IPS-20b (cell line): ENCODE data around the gene HS3ST1.

Experiments
- H3K27ac ChIP-seq: one replicate; pipeline ENCODE4 v1.5.1; 2013; ENCODE audit warnings: low read length
- H3K27me3 ChIP-seq: 2 replicates; pipeline ENCODE4 v1.6.1; 2013; ENCODE audit warnings: mild to moderate bottlenecking, low read length, inconsistent platforms; ENCODE audit not compliant: insufficient read depth
- H3K36me3 ChIP-seq: 2 replicates; pipeline ENCODE4 v1.6.1; 2013; ENCODE audit warnings: low read depth, mild to moderate bottlenecking, inconsistent platforms, low read length, moderate library complexity; ENCODE audit not compliant: insufficient read depth
- H3K4me1 ChIP-seq: 2 replicates; pipeline ENCODE4 v1.6.1; 2013; ENCODE audit warnings: mild to moderate bottlenecking, control low read depth, inconsistent platforms, low read length, moderate library complexity; ENCODE audit not compliant: insufficient read depth
- H3K4me3 ChIP-seq: 2 replicates; pipeline ENCODE4 v1.5.1; 2013; ENCODE audit warnings: mild to moderate bottlenecking, low read length, inconsistent platforms
- H3K9ac ChIP-seq: 2 replicates; pipeline ENCODE4 v1.6.1; 2013; ENCODE audit warnings: low read depth, mild to moderate bottlenecking, inconsistent platforms, low read length, moderate library complexity
- H3K9me3 ChIP-seq: 2 replicates; pipeline ENCODE4 v1.6.1; 2013; ENCODE audit warnings: mild to moderate bottlenecking, low read depth, low read length, inconsistent platforms; ENCODE audit not compliant: insufficient read depth

The HS3ST1 gene

GRCh38 chr4:11354531-11354930, 74.2 kb downstream of the HS3ST1 start:
- peaks cover 6% of the 10 kb centered on the region; the same call in 1 of the 2 replicates for H3K4me1 ChIP-seq
- no peaks in the 10 kb centered on the region for H3K36me3 ChIP-seq
- no peak overlapping the region for H3K9ac ChIP-seq
- H3K4me3 ChIP-seq = no peak overlapping the region
- H3K27ac ChIP-seq = no peak overlapping the region
- peaks cover 5% of the 10 kb centered on the region; the same call in 1 of the 2 replicates for H3K9me3 ChIP-seq
- no peaks in the 10 kb centered on the region for H3K27me3 ChIP-seq

- Histone ChIP-seq H3K9me3 (no peaks in the 10 kb centered on the region), H3K36me3 (no peaks in the 10 kb centered on the region), H3K4me3 (no peak overlapping the region), H3K9ac (no peak overlapping the region), H3K4me1 (no peaks in the 10 kb centered on the region), H3K27me3 (no peaks in the 10 kb centered on the region), H3K27ac (no peak overlapping the region)
Observed at GRCh38 chr4:11348449-11349088, 80.1 kb downstream of the HS3ST1 start.

- Histone ChIP-seq H3K4me3 (no peak overlapping the region), H3K9ac (no peak overlapping the region), H3K9me3 (no peaks in the 10 kb centered on the region), H3K27me3 (no peaks in the 10 kb centered on the region), H3K27ac (no peak overlapping the region), H3K36me3 (no peaks in the 10 kb centered on the region), H3K4me1 (peaks cover 7% of the 10 kb centered on the region; the same call in 1 of the 2 replicates)
Observed at GRCh38 chr4:11344916-11345315, 83.8 kb downstream of the HS3ST1 start.

GRCh38 chr4:11343536-11343935, 85.2 kb downstream of the HS3ST1 start:
- H3K27ac ChIP-seq = no peak overlapping the region

More at GRCh38 chr4:11343536-11343935, 85.2 kb downstream of the HS3ST1 start:
- no peak overlapping the region for H3K9ac ChIP-seq
- peaks cover 7% of the 10 kb centered on the region; the same call in 1 of the 2 replicates for H3K4me1 ChIP-seq
- no peak overlapping the region for H3K4me3 ChIP-seq
- H3K36me3 ChIP-seq = no peaks in the 10 kb centered on the region
- H3K27me3 ChIP-seq = no peaks in the 10 kb centered on the region
- no peaks in the 10 kb centered on the region for H3K9me3 ChIP-seq
